SIG-M5 treated with dmso at 0.1 percent for 504 hours (cell line): ENCODE measurements around the gene CIPC.
A peak's percentile ranks its signal among the peaks of the same experiment; 100 is the strongest.

ENCODE experiments used
- DNase-seq: peaks from one replicate; lab custom pipeline; 2025; ENCODE audit not compliant: unreplicated experiment; lab: John Stamatoyannopoulos, UW

Gene CIPC

GRCh38 chr14:77102154-77102553 is 4.1 kb downstream of the CIPC start:
- DNase-seq: no peak

- DNase-seq: no peak
These were observed 5.4 kb downstream of the CIPC start for GRCh38 chr14:77103475-77103874.

- no peak for DNase-seq
These were observed 5.9 kb downstream of the CIPC start for GRCh38 chr14:77103951-77104350.

GRCh38 chr14:77104393-77104792 is 6.3 kb downstream of the CIPC start:
- no peak for DNase-seq

GRCh38 chr14:77105145-77105939 is 7.3 kb downstream of the CIPC start:
- DNase-seq: no peak

GRCh38 chr14:77106666-77107065 is 8.6 kb downstream of the CIPC start:
- no peak for DNase-seq

- no peak for DNase-seq
These were observed 9.2 kb downstream of the CIPC start for GRCh38 chr14:77107228-77107627.

GRCh38 chr14:77108753-77109152 is 10.7 kb downstream of the CIPC start:
- no peak for DNase-seq

GRCh38 chr14:77109656-77110055 is 11.6 kb downstream of the CIPC start:
- DNase-seq: no peak

GRCh38 chr14:77110286-77110685 is 12.2 kb downstream of the CIPC start:
- DNase-seq: no peak

- DNase-seq: peak; percentile 45
These were observed 13.0 kb downstream of the CIPC start for GRCh38 chr14:77111021-77111420.

GRCh38 chr14:77113644-77114043 is 15.6 kb downstream of the CIPC start:
- no peak for DNase-seq

- DNase-seq: no peak
These were observed 16.6 kb downstream of the CIPC start for GRCh38 chr14:77114609-77115008.

- no peak for DNase-seq
These were observed 18.2 kb downstream of the CIPC start for GRCh38 chr14:77116172-77116817.

GRCh38 chr14:77119851-77120250 is 21.8 kb downstream of the CIPC start:
- no peak for DNase-seq

GRCh38 chr14:77120771-77121743 is 23.0 kb downstream of the CIPC start:
- DNase-seq: peak; percentile 77

GRCh38 chr14:77122526-77123125 is 24.6 kb downstream of the CIPC start:
- no peak for DNase-seq

GRCh38 chr14:77123381-77124325 is 25.6 kb downstream of the CIPC start:
- peak; percentile 46 for DNase-seq

GRCh38 chr14:77124345-77125280 is 26.6 kb downstream of the CIPC start:
- DNase-seq: no peak
